ENCODE measurements around the gene WDR70.
"Not testable (repeated sequence)": the region's sequence is repeated elsewhere in the genome, so short reads cannot be mapped to it uniquely, and the experiment has no call there.

Gene WDR70

DNA sequence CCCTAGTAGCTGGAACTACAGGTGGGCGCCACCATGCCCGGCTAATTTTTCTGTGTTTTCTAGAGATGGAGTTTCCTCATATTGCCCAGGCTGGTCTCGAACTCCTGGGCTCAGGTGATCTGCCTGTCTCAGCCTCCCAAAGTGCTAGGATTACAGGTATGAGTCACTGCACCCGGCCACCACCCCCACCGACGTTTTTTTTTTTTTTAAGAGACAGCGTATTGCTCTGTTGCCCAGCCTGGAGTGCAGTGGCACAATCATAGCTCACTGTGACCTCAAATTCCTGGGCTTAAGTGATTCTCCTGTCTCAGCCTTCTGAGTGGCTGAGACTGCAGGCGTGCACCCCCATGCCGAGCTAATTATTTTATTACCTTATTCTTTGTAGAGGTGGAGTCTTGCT, 38.2 kb downstream of the WDR70 start:
- Histone ChIP-seq H3K27me3 (ENCODE audit: control insufficient read depth, insufficient read depth, low read length) (no peaks in the 10 kb centered on the region), H3K27ac (ENCODE audit: low read depth, low read length) (no peak overlapping the region), H3K4me3 (ENCODE audit: low read length) (no peak overlapping the region), H3K9ac (ENCODE audit: low read length) (no peak overlapping the region), H3K4me1 (ENCODE audit: control insufficient read depth, insufficient read depth, low read length) (no peaks in the 10 kb centered on the region), H3K36me3 (ENCODE audit: control insufficient read depth, insufficient read depth, low read length) (no peaks in the 10 kb centered on the region)

DNA sequence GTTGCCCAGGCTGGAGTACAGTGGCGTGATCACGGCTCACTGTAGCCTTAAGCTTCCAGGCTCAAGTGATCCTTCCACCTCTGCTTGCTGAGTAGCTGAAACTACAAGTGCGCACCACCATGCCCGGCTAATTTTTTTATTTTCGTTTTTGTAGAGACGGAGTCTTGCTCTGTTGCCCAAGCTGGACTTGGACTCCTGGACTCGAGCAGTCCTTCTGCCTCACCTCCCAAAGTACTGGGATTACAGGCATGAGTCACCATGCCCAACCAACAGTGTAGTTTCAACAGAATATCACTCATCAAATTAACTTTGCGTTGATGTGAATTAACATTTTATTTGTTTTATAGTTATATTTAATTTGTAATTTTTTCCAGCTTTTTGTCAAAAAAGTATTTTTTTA, 45.3 kb downstream of the WDR70 start:
- no peaks in the 10 kb centered on the region for H3K27me3 ChIP-seq (ENCODE audit: control insufficient read depth, insufficient read depth, low read length)
- no peak overlapping the region for H3K4me3 ChIP-seq (ENCODE audit: low read length)
- no peaks in the 10 kb centered on the region for H3K36me3 ChIP-seq (ENCODE audit: control insufficient read depth, insufficient read depth, low read length)
- no peak overlapping the region for H3K27ac ChIP-seq (ENCODE audit: low read depth, low read length)
- no peaks in the 10 kb centered on the region for H3K4me1 ChIP-seq (ENCODE audit: control insufficient read depth, insufficient read depth, low read length)
- H3K9ac ChIP-seq (ENCODE audit: low read length) = no peak overlapping the region

DNA sequence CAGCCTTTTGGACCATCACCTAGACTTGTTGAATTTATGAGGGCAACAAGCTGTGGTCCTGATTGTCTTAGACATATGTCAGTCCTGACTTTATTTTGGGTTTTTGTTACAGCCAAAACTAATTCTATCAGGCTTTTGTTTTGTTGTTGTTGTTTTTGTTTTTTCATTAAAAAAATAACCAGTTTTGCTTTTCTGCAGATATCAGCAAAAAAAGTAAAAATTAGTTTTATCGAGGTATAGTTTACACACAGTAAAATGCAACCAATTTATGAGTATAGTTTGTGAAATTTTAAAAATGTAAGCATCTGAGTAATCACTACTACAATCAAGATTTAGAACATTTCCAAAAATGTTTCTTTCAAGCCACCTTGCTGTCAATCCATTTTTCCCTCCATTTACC, 48.9 kb downstream of the WDR70 start:
- Histone ChIP-seq H3K27me3 (ENCODE audit: control insufficient read depth, insufficient read depth, low read length) (no peaks in the 10 kb centered on the region), H3K9ac (ENCODE audit: low read length) (no peak overlapping the region), H3K4me1 (ENCODE audit: control insufficient read depth, insufficient read depth, low read length) (no peaks in the 10 kb centered on the region), H3K27ac (ENCODE audit: low read depth, low read length) (no peak overlapping the region), H3K4me3 (ENCODE audit: low read length) (no peak overlapping the region), H3K36me3 (ENCODE audit: control insufficient read depth, insufficient read depth, low read length) (no peaks in the 10 kb centered on the region)

DNA sequence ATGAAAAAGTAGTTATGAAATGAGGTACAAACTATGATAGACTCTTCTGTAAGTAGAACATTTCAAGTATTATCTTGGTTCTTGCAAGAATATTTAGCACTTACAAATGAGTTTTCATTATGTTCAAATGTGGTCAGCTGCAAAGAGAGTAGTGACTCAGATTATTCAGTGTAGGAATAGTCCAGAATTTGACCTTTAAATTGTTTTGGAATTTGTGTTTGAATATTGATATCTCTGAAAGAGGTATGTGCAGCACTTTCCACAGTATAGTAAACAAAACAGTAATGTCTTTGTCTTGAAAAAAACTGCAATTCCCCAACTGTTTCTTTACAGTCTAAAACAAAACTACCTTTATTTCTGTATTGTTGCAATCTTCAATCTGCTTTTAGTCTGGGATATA, 56.1 kb downstream of the WDR70 start:
- Histone ChIP-seq H3K4me1 (ENCODE audit: control insufficient read depth, insufficient read depth, low read length) (peaks cover 8% of the 10 kb centered on the region), H3K27ac (ENCODE audit: low read depth, low read length) (no peak overlapping the region), H3K36me3 (ENCODE audit: control insufficient read depth, insufficient read depth, low read length) (no peaks in the 10 kb centered on the region), H3K4me3 (ENCODE audit: low read length) (no peak overlapping the region), H3K9ac (ENCODE audit: low read length) (no peak overlapping the region), H3K27me3 (ENCODE audit: control insufficient read depth, insufficient read depth, low read length) (no peaks in the 10 kb centered on the region)

DNA sequence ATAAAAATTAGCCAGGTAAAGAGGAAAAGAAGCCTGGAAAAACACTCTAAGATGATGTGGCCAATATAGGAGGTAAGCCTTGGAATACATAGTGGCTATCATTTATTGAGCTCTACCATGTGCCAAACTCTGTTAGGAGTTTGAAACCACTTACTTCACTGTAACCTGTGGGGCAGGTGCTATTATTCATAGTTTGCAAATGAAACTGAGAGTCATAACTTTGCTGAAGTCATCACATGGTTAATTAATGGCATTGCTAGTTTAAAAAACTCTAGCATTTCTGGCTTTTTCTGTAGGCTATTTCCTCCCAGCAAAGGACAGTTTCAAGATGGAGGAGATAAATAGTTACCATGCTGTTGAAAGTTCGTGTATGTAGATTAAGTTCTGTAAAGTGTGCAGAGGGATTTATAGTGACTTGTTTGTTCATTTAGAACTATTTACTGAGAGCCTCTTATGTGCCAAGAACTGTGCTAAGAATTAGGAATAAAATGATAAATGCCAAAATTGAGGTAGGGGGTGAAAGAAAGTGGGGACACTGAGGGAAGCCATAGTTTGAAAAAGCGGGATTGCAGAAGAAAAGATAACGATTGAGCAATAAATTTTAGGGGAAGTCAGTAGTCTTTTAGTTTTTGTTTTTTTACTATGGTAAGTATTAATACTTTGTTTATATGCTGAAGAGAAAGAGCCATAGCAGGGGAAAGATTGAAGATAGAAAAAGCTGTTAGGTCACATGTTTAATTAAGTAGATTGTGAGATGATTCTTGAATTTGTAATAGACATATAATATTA, 57.2 kb downstream of the WDR70 start:
- Histone ChIP-seq H3K4me3 (ENCODE audit: low read length) (no peak overlapping the region), H3K9ac (ENCODE audit: low read length) (no peak overlapping the region), H3K4me1 (ENCODE audit: control insufficient read depth, insufficient read depth, low read length) (peaks cover 8% of the 10 kb centered on the region), H3K27me3 (ENCODE audit: control insufficient read depth, insufficient read depth, low read length) (no peaks in the 10 kb centered on the region), H3K36me3 (ENCODE audit: control insufficient read depth, insufficient read depth, low read length) (no peaks in the 10 kb centered on the region), H3K27ac (ENCODE audit: low read depth, low read length) (no peak overlapping the region)

DNA sequence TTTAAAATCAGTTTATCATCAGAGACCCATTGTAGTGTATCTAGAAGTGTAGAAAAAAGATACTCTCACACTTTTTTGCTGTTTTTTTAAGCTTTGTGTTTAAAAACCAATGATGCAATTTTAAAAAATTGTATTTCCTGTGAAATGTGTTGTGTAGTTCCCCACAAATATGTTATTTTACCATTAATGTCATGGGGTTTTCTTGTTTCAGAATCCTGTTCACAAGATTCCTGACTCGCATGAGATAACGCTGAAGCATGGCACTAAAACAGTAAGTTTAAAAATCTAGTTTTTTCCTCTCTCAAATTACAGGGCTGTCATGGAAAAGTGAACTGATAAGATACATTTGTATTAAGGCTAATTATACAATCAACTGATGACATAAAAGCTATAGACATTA, 58.6 kb downstream of the WDR70 start:
- Histone ChIP-seq H3K9ac (ENCODE audit: low read length) (no peak overlapping the region), H3K36me3 (ENCODE audit: control insufficient read depth, insufficient read depth, low read length) (no peaks in the 10 kb centered on the region), H3K27me3 (ENCODE audit: control insufficient read depth, insufficient read depth, low read length) (no peaks in the 10 kb centered on the region), H3K27ac (ENCODE audit: low read depth, low read length) (no peak overlapping the region), H3K4me3 (ENCODE audit: low read length) (no peak overlapping the region), H3K4me1 (ENCODE audit: control insufficient read depth, insufficient read depth, low read length) (peaks cover 8% of the 10 kb centered on the region)

DNA sequence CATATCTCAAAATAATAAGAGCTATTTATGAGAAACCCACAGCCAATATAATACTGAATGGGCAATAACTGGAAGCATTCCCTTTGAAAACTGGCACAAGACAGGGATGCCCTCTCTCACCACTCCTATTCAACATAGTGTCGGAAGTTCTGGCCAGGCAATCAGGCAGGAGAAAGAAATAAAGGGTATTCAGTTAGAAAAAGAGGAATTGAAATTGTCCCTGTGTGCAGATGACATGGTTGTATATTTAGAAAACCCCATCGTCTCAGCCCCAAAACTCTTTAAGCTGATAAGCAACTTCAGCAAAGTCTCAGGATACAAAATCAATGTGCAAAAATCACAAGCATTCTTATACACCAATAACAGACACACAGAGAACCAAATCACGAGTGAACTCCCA, 66.7 kb downstream of the WDR70 start:
- not testable (repeated sequence) for H3K9ac ChIP-seq (ENCODE audit: low read length); H3K27me3 ChIP-seq (ENCODE audit: control insufficient read depth, insufficient read depth, low read length); H3K27ac ChIP-seq (ENCODE audit: low read depth, low read length); H3K36me3 ChIP-seq (ENCODE audit: control insufficient read depth, insufficient read depth, low read length); H3K4me1 ChIP-seq (ENCODE audit: control insufficient read depth, insufficient read depth, low read length); H3K4me3 ChIP-seq (ENCODE audit: low read length)

GRCh38 chr5:37448941-37449340, 69.8 kb downstream of the WDR70 start:
- H3K27me3 ChIP-seq (ENCODE audit: control insufficient read depth, insufficient read depth, low read length) = no peaks in the 10 kb centered on the region
- H3K4me3 ChIP-seq (ENCODE audit: low read length) = no peak overlapping the region
- no peak overlapping the region for H3K27ac ChIP-seq (ENCODE audit: low read depth, low read length)
- no peak overlapping the region for H3K9ac ChIP-seq (ENCODE audit: low read length)
- H3K4me1 ChIP-seq (ENCODE audit: control insufficient read depth, insufficient read depth, low read length) = no peaks in the 10 kb centered on the region
- no peaks in the 10 kb centered on the region for H3K36me3 ChIP-seq (ENCODE audit: control insufficient read depth, insufficient read depth, low read length)

DNA sequence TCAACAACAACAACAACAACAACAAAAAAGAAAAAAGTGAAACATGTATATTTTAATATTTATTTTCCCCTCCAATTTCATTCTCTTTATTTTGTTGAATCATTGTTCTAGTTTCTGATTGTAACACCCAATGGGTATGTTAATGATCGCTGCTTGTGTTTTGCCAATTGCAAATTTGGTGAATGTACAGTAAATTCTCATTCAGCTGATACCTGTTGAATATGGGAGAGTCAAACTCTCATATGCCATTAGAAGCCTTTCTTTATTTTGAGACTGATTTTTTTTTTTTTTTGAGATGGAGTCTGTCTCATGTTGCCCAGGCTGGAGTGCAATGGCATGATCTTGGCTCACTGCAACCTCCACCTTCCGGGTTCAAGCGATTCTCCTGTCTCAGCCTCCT, 72.9 kb downstream of the WDR70 start:
- not testable (repeated sequence) for H3K27ac ChIP-seq (ENCODE audit: low read depth, low read length); H3K27me3 ChIP-seq (ENCODE audit: control insufficient read depth, insufficient read depth, low read length); H3K9ac ChIP-seq (ENCODE audit: low read length); H3K4me3 ChIP-seq (ENCODE audit: low read length); H3K36me3 ChIP-seq (ENCODE audit: control insufficient read depth, insufficient read depth, low read length); H3K4me1 ChIP-seq (ENCODE audit: control insufficient read depth, insufficient read depth, low read length)

DNA sequence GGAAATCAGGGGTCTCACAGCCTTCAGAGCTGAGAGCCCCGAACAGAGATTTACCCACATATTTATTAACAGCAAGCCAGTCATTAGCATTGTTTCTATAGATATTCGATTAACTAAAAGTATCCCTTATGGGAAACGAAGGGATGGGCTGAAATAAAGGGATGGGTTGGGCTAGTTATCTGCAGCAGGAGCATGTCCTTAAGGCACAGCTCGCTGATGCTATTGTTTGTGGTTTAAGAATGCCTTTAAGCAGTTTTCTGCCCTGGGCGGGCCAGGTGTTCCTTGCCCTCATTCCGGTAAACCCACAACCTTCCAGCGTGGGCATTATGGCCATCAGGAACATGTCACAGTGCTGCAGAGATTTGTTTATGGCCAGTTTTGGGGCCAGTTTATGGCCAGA, 74.1 kb downstream of the WDR70 start:
- not testable (repeated sequence) for H3K27ac ChIP-seq (ENCODE audit: low read depth, low read length); H3K4me1 ChIP-seq (ENCODE audit: control insufficient read depth, insufficient read depth, low read length); H3K4me3 ChIP-seq (ENCODE audit: low read length); H3K9ac ChIP-seq (ENCODE audit: low read length); H3K27me3 ChIP-seq (ENCODE audit: control insufficient read depth, insufficient read depth, low read length); H3K36me3 ChIP-seq (ENCODE audit: control insufficient read depth, insufficient read depth, low read length)

DNA sequence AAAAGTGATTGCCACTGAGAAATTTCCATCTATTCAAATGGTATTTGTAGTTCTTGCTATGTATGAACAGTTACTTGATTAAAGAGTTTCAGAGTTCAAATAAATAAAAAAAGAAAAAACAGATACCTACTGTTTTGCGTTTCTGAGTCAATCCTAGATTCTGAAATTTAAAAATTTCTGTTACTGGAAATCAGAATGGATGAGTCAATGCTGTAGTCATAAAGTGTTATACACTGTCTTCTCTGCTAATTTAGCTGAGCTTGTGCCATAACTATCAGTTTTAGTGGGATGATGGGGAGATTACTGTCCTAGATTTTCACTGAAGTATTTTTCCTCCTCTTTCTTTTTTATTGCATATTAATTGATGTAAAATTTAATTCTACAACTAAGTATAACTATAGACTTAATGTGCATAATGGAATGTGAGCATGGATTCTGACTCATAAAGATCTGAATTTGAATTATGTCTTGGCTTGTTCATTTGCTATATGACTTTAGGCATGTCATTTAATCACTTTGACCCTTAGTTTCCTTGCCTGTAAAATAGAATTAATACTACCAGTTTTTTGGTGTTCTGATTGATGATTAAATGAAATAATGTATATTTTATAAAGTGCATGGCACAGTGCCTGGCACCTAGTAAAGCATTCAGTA, 75.4 kb downstream of the WDR70 start:
- H3K9ac ChIP-seq (ENCODE audit: low read length); H3K27ac ChIP-seq (ENCODE audit: low read depth, low read length); H3K4me1 ChIP-seq (ENCODE audit: control insufficient read depth, insufficient read depth, low read length); H3K4me3 ChIP-seq (ENCODE audit: low read length); H3K27me3 ChIP-seq (ENCODE audit: control insufficient read depth, insufficient read depth, low read length); H3K36me3 ChIP-seq (ENCODE audit: control insufficient read depth, insufficient read depth, low read length): not testable (repeated sequence)

DNA sequence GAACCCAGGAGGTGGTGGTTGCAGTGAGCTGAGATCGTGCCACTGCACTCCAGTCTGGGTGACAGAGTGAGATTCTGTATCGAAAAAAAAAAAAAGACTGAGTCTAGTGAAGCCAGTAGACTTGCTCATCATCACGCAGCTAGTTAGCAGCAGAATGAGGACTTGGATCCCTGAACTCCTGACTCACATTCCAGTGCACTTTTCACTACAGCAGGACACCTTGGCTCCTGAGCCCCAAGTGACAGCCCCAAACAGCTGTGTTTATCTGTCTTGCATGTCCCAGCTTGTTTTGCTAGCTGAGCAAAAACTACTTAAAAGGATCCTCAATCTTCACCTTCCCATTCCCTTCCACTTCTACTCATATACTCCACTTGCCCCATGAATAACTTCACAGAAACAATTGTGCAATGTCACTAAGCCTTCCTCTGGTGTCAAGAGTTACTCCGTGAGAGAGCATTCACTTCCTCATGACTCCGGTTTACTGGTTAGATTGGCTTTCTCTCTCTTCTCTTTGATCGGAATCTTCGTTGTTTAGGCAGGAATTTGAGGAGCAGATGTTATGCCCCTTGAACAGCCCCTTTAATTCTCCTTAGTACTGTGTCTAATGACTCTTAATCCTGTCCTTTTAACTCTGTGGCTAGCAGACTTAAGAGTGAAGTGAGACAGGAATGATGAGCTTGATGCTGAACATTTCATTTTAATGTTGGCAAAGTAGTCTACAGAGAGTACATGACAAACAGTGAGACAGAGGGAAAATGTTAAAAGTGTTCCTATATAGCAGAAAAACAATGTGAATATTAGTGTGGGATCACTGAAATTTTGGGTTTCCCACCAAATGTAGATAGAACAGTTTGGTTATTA, 84.3 kb downstream of the WDR70 start:
- H3K36me3 ChIP-seq (ENCODE audit: control insufficient read depth, insufficient read depth, low read length); H3K4me3 ChIP-seq (ENCODE audit: low read length); H3K9ac ChIP-seq (ENCODE audit: low read length); H3K4me1 ChIP-seq (ENCODE audit: control insufficient read depth, insufficient read depth, low read length); H3K27ac ChIP-seq (ENCODE audit: low read depth, low read length); H3K27me3 ChIP-seq (ENCODE audit: control insufficient read depth, insufficient read depth, low read length): not testable (repeated sequence)

All from rectal smooth muscle tissue (tissue), 1 donor.